ENCODE results near the gene MMP25.
"Not testable (repeated sequence)": the region's sequence is repeated elsewhere in the genome, so short reads cannot be mapped to it uniquely, and the experiment has no call there.

Gene MMP25

GRCh38 chr16:3066440-3066748 is 20.0 kb downstream of the MMP25 start:
- Histone ChIP-seq H3K27me3 (ENCODE audit: insufficient read depth, low read length, poor library complexity, severe bottlenecking) (no peaks in the 10 kb centered on the region), H3F3A (ENCODE audit: low read depth) (no peaks in the 10 kb centered on the region), H3K9ac (ENCODE audit: low read depth, low read length, poor library complexity, severe bottlenecking) (peak overlapping the region; percentile 87), H3K36me3 (ENCODE audit: insufficient read depth, low read length) (no peaks in the 10 kb centered on the region), H3K4me1 (ENCODE audit: insufficient read depth, low read length, poor library complexity, severe bottlenecking) (peaks cover 17% of the 10 kb centered on the region), H3K79me2 (ENCODE audit: insufficient read depth, low read length) (peaks cover 45% of the 10 kb centered on the region), H3K9me3 (ENCODE audit: insufficient read depth, low read depth, low read length) (no peaks in the 10 kb centered on the region), H3K4me2 (ENCODE audit: low read depth, low read length, poor library complexity, severe bottlenecking) (peak overlapping the region; percentile 99), H4K20me1 (ENCODE audit: insufficient read depth, low read length, poor library complexity, severe bottlenecking) (peaks cover 20% of the 10 kb centered on the region), H2AFZ (ENCODE audit: low read length) (no peak overlapping the region), H3K9me2 (replicated peaks; ENCODE audit: low read depth, low read length) (no peaks in the 10 kb centered on the region), H3K4me3 (ENCODE audit: low read length, poor library complexity, severe bottlenecking) (peak overlapping the region; percentile 95)
- TF ChIP-seq, protein P1, sequence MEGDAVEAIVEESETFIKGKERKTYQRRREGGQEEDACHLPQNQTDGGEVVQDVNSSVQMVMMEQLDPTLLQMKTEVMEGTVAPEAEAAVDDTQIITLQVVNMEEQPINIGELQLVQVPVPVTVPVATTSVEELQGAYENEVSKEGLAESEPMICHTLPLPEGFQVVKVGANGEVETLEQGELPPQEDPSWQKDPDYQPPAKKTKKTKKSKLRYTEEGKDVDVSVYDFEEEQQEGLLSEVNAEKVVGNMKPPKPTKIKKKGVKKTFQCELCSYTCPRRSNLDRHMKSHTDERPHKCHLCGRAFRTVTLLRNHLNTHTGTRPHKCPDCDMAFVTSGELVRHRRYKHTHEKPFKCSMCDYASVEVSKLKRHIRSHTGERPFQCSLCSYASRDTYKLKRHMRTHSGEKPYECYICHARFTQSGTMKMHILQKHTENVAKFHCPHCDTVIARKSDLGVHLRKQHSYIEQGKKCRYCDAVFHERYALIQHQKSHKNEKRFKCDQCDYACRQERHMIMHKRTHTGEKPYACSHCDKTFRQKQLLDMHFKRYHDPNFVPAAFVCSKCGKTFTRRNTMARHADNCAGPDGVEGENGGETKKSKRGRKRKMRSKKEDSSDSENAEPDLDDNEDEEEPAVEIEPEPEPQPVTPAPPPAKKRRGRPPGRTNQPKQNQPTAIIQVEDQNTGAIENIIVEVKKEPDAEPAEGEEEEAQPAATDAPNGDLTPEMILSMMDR (conservative IDR thresholded peaks at IDR 0.05; ENCODE audit: low read length): no peak
- TF ChIP-seq EZH2phosphoT487 (IDR thresholded peaks at IDR 0.05; ENCODE audit: borderline replicate concordance): no peak

DNA sequence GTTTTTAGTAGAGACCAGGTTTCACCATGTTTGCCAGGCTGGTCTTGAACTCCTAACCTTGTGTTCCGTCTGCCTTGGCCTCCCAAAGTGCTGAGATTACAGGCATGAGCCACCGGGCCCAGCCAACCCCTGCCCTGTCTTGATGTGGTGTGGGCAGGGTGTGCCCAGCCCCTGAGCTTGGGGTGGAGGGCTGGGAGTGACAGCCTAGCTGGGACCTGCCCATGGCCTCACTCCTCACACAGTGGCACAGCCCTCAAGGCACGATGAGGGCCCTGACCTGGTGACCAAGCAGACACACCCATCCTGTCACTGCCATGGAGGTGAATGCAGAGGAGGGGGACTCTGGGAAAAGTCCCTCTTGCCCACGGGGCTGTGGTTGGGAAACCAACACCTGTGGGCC is 22.1 kb downstream of the MMP25 start:
- no peak overlapping the region for H2AFZ ChIP-seq (ENCODE audit: low read length)
- H3K9ac ChIP-seq (ENCODE audit: low read depth, low read length, poor library complexity, severe bottlenecking): peak overlapping the region; percentile 87
- TF ChIP-seq EZH2phosphoT487 (IDR thresholded peaks at IDR 0.05; ENCODE audit: borderline replicate concordance): no peak
- peaks cover 26% of the 10 kb centered on the region for H3K4me1 ChIP-seq (ENCODE audit: insufficient read depth, low read length, poor library complexity, severe bottlenecking)
- no peaks in the 10 kb centered on the region for H3K9me2 ChIP-seq (replicated peaks; ENCODE audit: low read depth, low read length)
- H3K79me2 ChIP-seq (ENCODE audit: insufficient read depth, low read length): peaks cover 45% of the 10 kb centered on the region
- H3K36me3 ChIP-seq (ENCODE audit: insufficient read depth, low read length): no peaks in the 10 kb centered on the region
- peaks cover 20% of the 10 kb centered on the region for H4K20me1 ChIP-seq (ENCODE audit: insufficient read depth, low read length, poor library complexity, severe bottlenecking)
- no peaks in the 10 kb centered on the region for H3F3A ChIP-seq (ENCODE audit: low read depth)
- H3K9me3 ChIP-seq (ENCODE audit: insufficient read depth, low read depth, low read length): no peaks in the 10 kb centered on the region
- no peaks in the 10 kb centered on the region for H3K27me3 ChIP-seq (ENCODE audit: insufficient read depth, low read length, poor library complexity, severe bottlenecking)
- H3K4me3 ChIP-seq (ENCODE audit: low read length, poor library complexity, severe bottlenecking): peak overlapping the region; percentile 95
- H3K4me2 ChIP-seq (ENCODE audit: low read depth, low read length, poor library complexity, severe bottlenecking): peak overlapping the region; percentile 99

- H3K79me2 ChIP-seq (ENCODE audit: insufficient read depth, low read length): peaks cover 45% of the 10 kb centered on the region
- peaks cover 20% of the 10 kb centered on the region for H4K20me1 ChIP-seq (ENCODE audit: insufficient read depth, low read length, poor library complexity, severe bottlenecking)
- not testable (repeated sequence) for H3K36me3 ChIP-seq (ENCODE audit: insufficient read depth, low read length); H3K27me3 ChIP-seq (ENCODE audit: insufficient read depth, low read length, poor library complexity, severe bottlenecking); H3F3A ChIP-seq (ENCODE audit: low read depth); H3K9me2 ChIP-seq (replicated peaks; ENCODE audit: low read depth, low read length); H3K9me3 ChIP-seq (ENCODE audit: insufficient read depth, low read depth, low read length); H3K4me3 ChIP-seq (ENCODE audit: low read length, poor library complexity, severe bottlenecking); H3K4me2 ChIP-seq (ENCODE audit: low read depth, low read length, poor library complexity, severe bottlenecking); H2AFZ ChIP-seq (ENCODE audit: low read length); H3K9ac ChIP-seq (ENCODE audit: low read depth, low read length, poor library complexity, severe bottlenecking)
- H3K4me1 ChIP-seq (ENCODE audit: insufficient read depth, low read length, poor library complexity, severe bottlenecking): peaks cover 33% of the 10 kb centered on the region
Observed at GRCh38 chr16:3069146-3069545, 22.8 kb downstream of the MMP25 start.

DNA sequence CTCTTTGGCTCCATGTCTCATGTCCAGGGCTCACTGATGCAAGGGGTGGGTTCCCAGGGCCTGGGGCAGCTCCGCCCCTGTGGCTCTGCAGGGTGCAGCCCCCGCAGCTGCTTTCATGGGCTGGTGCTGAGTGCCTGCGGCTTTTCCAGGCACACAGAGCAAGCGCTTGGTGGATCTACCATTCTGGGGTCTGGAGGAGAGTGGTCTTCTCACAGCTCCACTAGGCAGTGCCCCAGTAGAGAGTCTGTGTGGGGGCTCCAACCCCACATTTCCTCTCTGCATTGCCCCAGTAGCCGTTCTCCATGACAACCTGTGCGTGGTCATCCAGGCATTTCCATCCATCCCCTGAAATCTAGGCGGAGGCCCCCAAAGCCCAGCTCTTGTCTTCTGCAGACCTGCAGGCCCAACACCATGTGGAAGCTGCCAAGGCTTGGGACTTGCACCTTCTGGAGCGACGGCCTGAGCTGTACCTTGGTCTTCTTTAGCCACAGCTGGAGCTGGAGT is 24.3 kb downstream of the MMP25 start:
- Histone ChIP-seq H3K79me2 (ENCODE audit: insufficient read depth, low read length) (peaks cover 36% of the 10 kb centered on the region), H3F3A (ENCODE audit: low read depth) (peaks cover 5% of the 10 kb centered on the region), H3K36me3 (ENCODE audit: insufficient read depth, low read length) (no peaks in the 10 kb centered on the region), H3K4me3 (ENCODE audit: low read length, poor library complexity, severe bottlenecking) (no peak overlapping the region), H3K9me3 (ENCODE audit: insufficient read depth, low read depth, low read length) (no peaks in the 10 kb centered on the region), H3K9ac (ENCODE audit: low read depth, low read length, poor library complexity, severe bottlenecking) (no peak overlapping the region), H3K9me2 (replicated peaks; ENCODE audit: low read depth, low read length) (no peaks in the 10 kb centered on the region), H2AFZ (ENCODE audit: low read length) (no peak overlapping the region), H3K4me1 (ENCODE audit: insufficient read depth, low read length, poor library complexity, severe bottlenecking) (peaks cover 35% of the 10 kb centered on the region), H3K4me2 (ENCODE audit: low read depth, low read length, poor library complexity, severe bottlenecking) (no peak overlapping the region), H3K27me3 (ENCODE audit: insufficient read depth, low read length, poor library complexity, severe bottlenecking) (no peaks in the 10 kb centered on the region), H4K20me1 (ENCODE audit: insufficient read depth, low read length, poor library complexity, severe bottlenecking) (peaks cover 20% of the 10 kb centered on the region)
- no peak for TF ChIP-seq EZH2phosphoT487 (IDR thresholded peaks at IDR 0.05; ENCODE audit: borderline replicate concordance)
- TF ChIP-seq, protein P1 (conservative IDR thresholded peaks at IDR 0.05; ENCODE audit: low read length): no peak
